DND-41 (cell line): ENCODE results near the gene LRGUK.

Experiments
- ATAC-seq: fragments of 200-7000 bp; cut with Tn5 transposase; 3 replicates; pipeline ENCODE4 v1.9.1; 2021; ENCODE audit warnings: low read depth; ENCODE audit not compliant: insufficient read depth
- DNase-seq: peaks from one replicate; pipeline ENCODE4 v3.0.0-alpha.2; 2020
- H2AFZ ChIP-seq: 2 replicates; pipeline ENCODE4 v1.6.0; 2012; ENCODE audit warnings: low read depth, low read length
- H3K27ac ChIP-seq: 2 replicates; pipeline ENCODE4 v1.5.1; 2012; ENCODE audit warnings: low read length, inconsistent platforms
- H3K27me3 ChIP-seq: fragments of 200-600 bp; sonication (generic); 2 replicates; pipeline ENCODE4 v1.6.0; 2012; ENCODE audit warnings: low read length, mild to moderate bottlenecking, inconsistent platforms; ENCODE audit not compliant: insufficient read depth, poor library complexity
- H3K36me3 ChIP-seq: 2 replicates; pipeline ENCODE4 v1.5.1; 2012; ENCODE audit warnings: low read length, inconsistent platforms; ENCODE audit not compliant: insufficient read depth
- H3K4me1 ChIP-seq: 2 replicates; pipeline ENCODE4 v1.5.1; 2012; ENCODE audit warnings: mild to moderate bottlenecking, low read length; ENCODE audit not compliant: insufficient read depth
- H3K4me2 ChIP-seq: 2 replicates; pipeline ENCODE4 v1.6.0; 2012; ENCODE audit warnings: mild to moderate bottlenecking, moderate library complexity, low read length, inconsistent platforms; ENCODE audit not compliant: insufficient read depth
- H3K4me3 ChIP-seq, 2 experiments: fragments of 200-600 bp in 1 of 2; shearing (Covaris generic) in 1 of 2; 2 replicates each; pipeline ENCODE4 v1.5.1; 2012 to 2016; ENCODE audit warnings: inconsistent platforms in 2 of 2, low read length in 2 of 2, mild to moderate bottlenecking in 2 of 2, low read depth in 1 of 2, moderate library complexity in 1 of 2
- H3K79me2 ChIP-seq: 2 replicates; pipeline ENCODE4 v1.6.0; 2012; ENCODE audit warnings: low read length, inconsistent platforms; ENCODE audit not compliant: insufficient read depth
- H3K9ac ChIP-seq: 2 replicates; pipeline ENCODE4 v1.6.0; 2012; ENCODE audit warnings: low read depth, mild to moderate bottlenecking, inconsistent platforms, low read length, moderate library complexity
- H3K9me3 ChIP-seq: 2 replicates; pipeline ENCODE4 v1.5.1; 2012; ENCODE audit warnings: low read length, moderate library complexity, mild to moderate bottlenecking, inconsistent platforms; ENCODE audit not compliant: insufficient read depth, severe bottlenecking
- H4K20me1 ChIP-seq: 2 replicates; pipeline ENCODE4 v1.6.0; 2012; ENCODE audit warnings: low read length; ENCODE audit not compliant: insufficient read depth
- EZH2 ChIP-seq: IDR thresholded peaks from 3 replicates; pipeline ENCODE4 v1.6.1; 2012; ENCODE audit warnings: borderline replicate concordance, low read depth, mild to moderate bottlenecking, moderate library complexity, low read length, inconsistent platforms; ENCODE audit not compliant: severe bottlenecking
- TF ChIP-seq, protein P1 (sequence below): IDR thresholded peaks from 2 replicates; pipeline ENCODE4 v1.5.1; 2012; ENCODE audit warnings: borderline replicate concordance, low read length, moderate library complexity, mild to moderate bottlenecking; ENCODE audit not compliant: poor library complexity, severe bottlenecking; ENCODE audit errors: extremely low read depth

LRGUK gene

DNA sequence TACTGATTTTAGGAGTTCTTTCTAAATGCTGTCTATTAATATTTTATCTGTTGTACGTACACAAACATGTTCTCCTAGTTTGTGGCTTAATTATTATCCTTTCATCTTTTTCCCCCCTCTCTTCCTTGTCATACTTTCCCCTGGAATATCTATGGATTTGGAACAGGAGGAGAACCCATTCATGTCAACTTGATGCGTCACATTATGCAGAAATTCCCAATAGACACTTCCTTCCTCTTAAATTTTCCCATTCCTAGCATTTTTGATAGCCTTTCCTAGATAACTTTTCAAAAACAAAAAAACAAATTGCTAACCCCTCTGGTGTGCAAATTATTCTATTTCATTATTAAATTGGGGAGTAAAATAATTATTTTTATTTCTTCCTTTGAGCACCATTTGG, 153.4 kb downstream of the LRGUK start:
- H4K20me1 ChIP-seq, result no peaks in the 10 kb centered on the region

DNA sequence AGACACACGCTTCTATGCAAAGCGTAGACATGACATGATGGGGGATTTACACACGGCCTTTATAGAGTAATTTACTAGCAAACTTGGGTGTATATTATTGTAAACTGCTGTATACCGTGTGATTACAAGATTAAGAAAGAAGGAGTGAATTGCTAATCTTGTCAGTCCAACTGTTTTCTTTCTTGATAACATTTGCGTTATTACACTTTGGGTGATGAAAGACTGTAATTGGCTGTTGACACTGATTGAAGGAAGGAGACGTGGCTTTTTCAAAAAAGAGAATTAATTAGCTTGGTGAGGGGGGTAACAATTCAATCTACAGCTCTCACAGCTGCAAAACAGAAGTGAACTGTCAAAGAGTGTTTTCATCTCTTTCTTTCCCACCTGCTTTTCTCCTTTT, 156.9 kb downstream of the LRGUK start:
- Histone ChIP-seq H3K79me2 (no peaks in the 10 kb centered on the region), H3K27me3 (peaks cover 4% of the 10 kb centered on the region), H3K9ac (no peak overlapping the region), H3K27ac (no peak overlapping the region), H3K4me2 (no peak overlapping the region), H3K36me3 (no peaks in the 10 kb centered on the region), H3K4me1 (no peaks in the 10 kb centered on the region), H3K4me3 (no peak overlapping the region), H3K9me3 (no peaks in the 10 kb centered on the region), H4K20me1 (no peaks in the 10 kb centered on the region), H2AFZ (no peak overlapping the region)
- ATAC-seq (no peak), DNase-seq (no peak)
- TF ChIP-seq EZH2, result no peak
- TF ChIP-seq, protein P1, sequence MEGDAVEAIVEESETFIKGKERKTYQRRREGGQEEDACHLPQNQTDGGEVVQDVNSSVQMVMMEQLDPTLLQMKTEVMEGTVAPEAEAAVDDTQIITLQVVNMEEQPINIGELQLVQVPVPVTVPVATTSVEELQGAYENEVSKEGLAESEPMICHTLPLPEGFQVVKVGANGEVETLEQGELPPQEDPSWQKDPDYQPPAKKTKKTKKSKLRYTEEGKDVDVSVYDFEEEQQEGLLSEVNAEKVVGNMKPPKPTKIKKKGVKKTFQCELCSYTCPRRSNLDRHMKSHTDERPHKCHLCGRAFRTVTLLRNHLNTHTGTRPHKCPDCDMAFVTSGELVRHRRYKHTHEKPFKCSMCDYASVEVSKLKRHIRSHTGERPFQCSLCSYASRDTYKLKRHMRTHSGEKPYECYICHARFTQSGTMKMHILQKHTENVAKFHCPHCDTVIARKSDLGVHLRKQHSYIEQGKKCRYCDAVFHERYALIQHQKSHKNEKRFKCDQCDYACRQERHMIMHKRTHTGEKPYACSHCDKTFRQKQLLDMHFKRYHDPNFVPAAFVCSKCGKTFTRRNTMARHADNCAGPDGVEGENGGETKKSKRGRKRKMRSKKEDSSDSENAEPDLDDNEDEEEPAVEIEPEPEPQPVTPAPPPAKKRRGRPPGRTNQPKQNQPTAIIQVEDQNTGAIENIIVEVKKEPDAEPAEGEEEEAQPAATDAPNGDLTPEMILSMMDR, result no peak

More for the DNA sequence above, 153.4 kb downstream of the LRGUK start:
- no peak for ATAC-seq
- no peak overlapping the region for H3K4me3 ChIP-seq
- H3K36me3 ChIP-seq, result no peaks in the 10 kb centered on the region
- H2AFZ ChIP-seq, result no peak overlapping the region
- H3K79me2 ChIP-seq, result no peaks in the 10 kb centered on the region
- no peaks in the 10 kb centered on the region for H3K4me1 ChIP-seq
- no peak overlapping the region for H3K9ac ChIP-seq
- TF ChIP-seq, protein P1, result no peak
- TF ChIP-seq EZH2, result no peak
- H3K27ac ChIP-seq, result no peak overlapping the region
- peaks cover 4% of the 10 kb centered on the region for H3K27me3 ChIP-seq
- DNase-seq, result no peak
- no peaks in the 10 kb centered on the region for H3K9me3 ChIP-seq
- no peak overlapping the region for H3K4me2 ChIP-seq

DNA sequence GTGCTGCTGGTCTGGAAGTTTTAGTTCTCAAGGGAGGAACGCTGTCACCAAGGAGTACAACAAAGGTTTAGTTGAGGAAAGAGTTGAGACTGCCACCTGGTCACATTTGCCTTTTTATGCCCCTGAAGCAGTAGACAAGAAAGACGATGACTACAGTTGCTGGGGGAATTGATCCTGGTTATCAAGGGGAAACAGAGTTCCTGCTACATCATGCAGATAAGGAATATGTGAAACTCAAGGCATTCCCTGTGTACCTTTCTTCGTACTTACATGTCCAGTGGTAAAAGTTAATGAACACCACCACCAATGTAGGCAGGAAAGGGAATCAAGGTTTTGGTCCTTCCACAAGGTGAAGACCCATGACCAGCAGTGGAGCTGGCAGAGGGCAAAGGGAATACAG, 157.8 kb downstream of the LRGUK start:
- DNase-seq, result no peak
- no peak overlapping the region for H3K27ac ChIP-seq
- no peaks in the 10 kb centered on the region for H3K9me3 ChIP-seq
- H3K4me3 ChIP-seq, result no peak overlapping the region
- no peak overlapping the region for H2AFZ ChIP-seq
- TF ChIP-seq EZH2, result no peak
- TF ChIP-seq, protein P1, result no peak
- ATAC-seq, result no peak
- no peak overlapping the region for H3K4me2 ChIP-seq
- no peaks in the 10 kb centered on the region for H3K36me3 ChIP-seq
- no peaks in the 10 kb centered on the region for H4K20me1 ChIP-seq
- H3K27me3 ChIP-seq, result no peaks in the 10 kb centered on the region
- no peak overlapping the region for H3K9ac ChIP-seq
- H3K79me2 ChIP-seq, result no peaks in the 10 kb centered on the region
- H3K4me1 ChIP-seq, result no peaks in the 10 kb centered on the region

DNA sequence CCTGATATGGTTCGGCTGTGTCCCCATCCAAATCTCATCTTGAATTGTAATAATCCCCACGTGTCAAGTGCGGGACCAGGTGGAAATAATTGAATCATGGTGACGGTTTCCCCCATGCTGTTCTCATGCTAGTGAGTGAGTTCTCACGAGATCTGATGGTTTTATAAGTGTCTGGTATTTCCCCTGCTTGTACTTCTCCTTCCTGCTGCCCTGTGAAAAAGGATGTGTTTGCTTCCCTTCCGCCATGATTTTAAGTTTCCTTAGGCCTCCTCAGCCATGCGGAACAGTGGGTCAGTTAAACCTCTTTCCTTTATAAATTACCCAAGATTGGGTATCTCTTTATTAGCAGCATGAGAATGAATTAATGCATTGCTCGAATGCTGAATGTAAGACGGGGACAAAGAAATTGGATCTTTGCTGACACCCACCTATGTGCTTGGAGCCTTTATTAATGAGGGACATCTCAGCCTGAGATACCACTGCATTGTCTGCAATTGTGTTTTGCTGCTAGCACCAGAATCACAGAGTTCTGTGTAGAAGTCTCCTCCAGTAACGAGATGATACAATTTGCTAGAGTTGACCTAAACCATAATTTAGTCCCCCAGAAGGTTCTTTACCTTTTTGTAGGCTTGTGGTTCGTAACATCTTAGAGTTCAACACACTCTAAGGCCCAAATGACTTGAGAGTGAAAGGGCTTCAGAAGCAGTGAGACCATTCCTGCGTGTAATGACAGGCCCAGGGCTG, 160.9 kb downstream of the LRGUK start:
- Histone ChIP-seq H3K27ac (no peak overlapping the region), H4K20me1 (no peaks in the 10 kb centered on the region), H3K79me2 (no peaks in the 10 kb centered on the region), H2AFZ (no peak overlapping the region), H3K4me2 (no peak overlapping the region), H3K27me3 (no peaks in the 10 kb centered on the region), H3K4me3 (no peak overlapping the region), H3K4me1 (no peaks in the 10 kb centered on the region), H3K36me3 (no peaks in the 10 kb centered on the region; the same call in 1 of the 2 replicates), H3K9me3 (no peaks in the 10 kb centered on the region), H3K9ac (no peak overlapping the region)
- ATAC-seq (no peak), DNase-seq (no peak)
- TF ChIP-seq, protein P1, result no peak
- no peak for TF ChIP-seq EZH2
